Chondrocyte (in vitro differentiated cells): ENCODE data around the gene NFIA. TPM values are rescaled to one million over a fixed set of nuclear protein-coding genes. Genes with fewer than 3 reads are reported as not detected.

Experiments used
- DNase-seq: peaks from one replicate; pipeline ENCODE4 v3.0.0; 2021; ENCODE audit warnings: mixed read lengths, low spot score
- H3K27ac Mint-ChIP-seq: one replicate; pipeline ENCODE4 v1.8.0; 2021; ENCODE audit warnings: mild to moderate bottlenecking, moderate library complexity, mixed read lengths; ENCODE audit not compliant: unreplicated experiment
- H3K27me3 Mint-ChIP-seq: 2 replicates; pipeline ENCODE4 v1.8.0; 2021; ENCODE audit warnings: low read depth, mixed read lengths
- H3K36me3 Mint-ChIP-seq: 2 replicates; pipeline ENCODE4 v1.8.0; 2021; ENCODE audit warnings: low read depth, mixed read lengths
- H3K4me1 Mint-ChIP-seq: 2 replicates; pipeline ENCODE4 v1.8.0; 2021; ENCODE audit warnings: low read depth, mild to moderate bottlenecking, mixed read lengths
- H3K4me3 Mint-ChIP-seq: one replicate; pipeline ENCODE4 v1.8.0; 2021; ENCODE audit warnings: mild to moderate bottlenecking, moderate library complexity, mixed read lengths; ENCODE audit not compliant: unreplicated experiment
- H3K9me3 Mint-ChIP-seq: 2 replicates; pipeline ENCODE4 v1.8.0; 2021; ENCODE audit warnings: low read depth, mixed read lengths
- total RNA-seq: library from RNA; stranded (reverse); gene quantifications from 3 replicates; pipeline ENCODE4 v1.2.1, GENCODE V29; 2021
- TF ChIP-seq, protein P1 (sequence below): fragments of 200-600 bp; sonication (generic); IDR thresholded peaks from 2 replicates; pipeline ENCODE4 v1.5.0; 2021; ENCODE audit warnings: antibody characterized with exemption, mild to moderate bottlenecking, moderate library complexity

The NFIA gene
- total RNA-seq, 1 donor from 2014 or later: 43.0 TPM

DNA sequence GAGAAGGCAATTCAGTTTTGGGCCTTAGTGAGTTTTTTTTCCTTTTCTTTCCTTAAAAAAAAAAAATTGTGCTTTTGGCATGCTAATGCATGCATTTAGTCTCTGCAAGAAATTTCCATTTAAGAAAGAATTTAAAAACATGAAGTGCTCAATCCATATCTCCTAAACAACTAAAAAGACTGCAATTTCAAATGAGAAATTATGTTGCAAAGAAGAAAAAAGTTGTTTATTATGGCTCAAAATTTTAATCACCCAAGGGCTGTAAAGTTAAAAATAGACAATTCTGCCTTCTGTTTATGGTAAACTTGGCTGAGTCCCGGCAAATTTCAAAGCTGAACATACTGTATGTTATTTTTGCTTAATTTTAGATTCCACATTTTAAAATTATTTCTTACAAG, 59.7 kb downstream of the NFIA start:
- Mint-ChIP-seq H3K9me3 (no peaks in the 10 kb centered on the region), H3K4me3 (no peak overlapping the region), H3K4me1 (peaks cover 46% of the 10 kb centered on the region), H3K27ac (peak overlapping the region; percentile 84), H3K27me3 (no peaks in the 10 kb centered on the region), H3K36me3 (no peaks in the 10 kb centered on the region)
- no peak for DNase-seq
- TF ChIP-seq, protein P1, sequence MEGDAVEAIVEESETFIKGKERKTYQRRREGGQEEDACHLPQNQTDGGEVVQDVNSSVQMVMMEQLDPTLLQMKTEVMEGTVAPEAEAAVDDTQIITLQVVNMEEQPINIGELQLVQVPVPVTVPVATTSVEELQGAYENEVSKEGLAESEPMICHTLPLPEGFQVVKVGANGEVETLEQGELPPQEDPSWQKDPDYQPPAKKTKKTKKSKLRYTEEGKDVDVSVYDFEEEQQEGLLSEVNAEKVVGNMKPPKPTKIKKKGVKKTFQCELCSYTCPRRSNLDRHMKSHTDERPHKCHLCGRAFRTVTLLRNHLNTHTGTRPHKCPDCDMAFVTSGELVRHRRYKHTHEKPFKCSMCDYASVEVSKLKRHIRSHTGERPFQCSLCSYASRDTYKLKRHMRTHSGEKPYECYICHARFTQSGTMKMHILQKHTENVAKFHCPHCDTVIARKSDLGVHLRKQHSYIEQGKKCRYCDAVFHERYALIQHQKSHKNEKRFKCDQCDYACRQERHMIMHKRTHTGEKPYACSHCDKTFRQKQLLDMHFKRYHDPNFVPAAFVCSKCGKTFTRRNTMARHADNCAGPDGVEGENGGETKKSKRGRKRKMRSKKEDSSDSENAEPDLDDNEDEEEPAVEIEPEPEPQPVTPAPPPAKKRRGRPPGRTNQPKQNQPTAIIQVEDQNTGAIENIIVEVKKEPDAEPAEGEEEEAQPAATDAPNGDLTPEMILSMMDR: no peak

GRCh38 chr1:61142726-61143500, 60.6 kb downstream of the NFIA start:
- TF ChIP-seq, protein P1: no peak
- Mint-ChIP-seq H3K36me3 (no peaks in the 10 kb centered on the region), H3K27me3 (no peaks in the 10 kb centered on the region), H3K4me1 (peaks cover 46% of the 10 kb centered on the region), H3K27ac (no peak overlapping the region), H3K9me3 (no peaks in the 10 kb centered on the region), H3K4me3 (no peak overlapping the region)
- DNase-seq: no peak

DNA sequence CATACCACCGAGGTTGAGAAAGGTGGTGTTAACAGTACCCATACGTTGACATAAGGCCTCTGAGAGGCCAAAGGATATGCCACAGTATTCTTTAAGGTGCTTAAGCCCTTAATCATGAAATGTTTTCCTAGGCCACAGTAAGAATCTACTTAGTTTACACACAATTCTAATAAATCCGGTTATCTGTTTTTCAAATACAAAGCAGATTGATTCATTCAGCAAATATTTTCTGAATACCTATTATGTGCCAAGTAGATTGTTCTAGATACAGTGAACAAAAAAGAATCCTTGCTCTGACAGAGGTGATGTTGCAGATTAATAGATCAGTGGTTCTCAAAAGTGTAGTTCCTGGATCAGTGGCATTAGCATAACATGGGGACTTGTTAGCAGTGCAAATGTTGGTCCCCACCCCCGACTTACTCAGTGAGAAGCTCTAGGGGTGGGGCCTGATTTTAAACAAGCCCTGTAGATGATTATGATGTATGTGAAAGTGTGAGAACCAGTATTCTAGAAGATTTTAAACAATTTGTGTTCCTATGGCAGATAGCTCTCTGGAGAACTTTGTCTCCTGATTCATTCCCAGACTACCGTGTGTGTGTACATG, 61.6 kb downstream of the NFIA start:
- Mint-ChIP-seq H3K4me3 (no peak overlapping the region), H3K4me1 (peaks cover 51% of the 10 kb centered on the region), H3K9me3 (no peaks in the 10 kb centered on the region), H3K36me3 (peaks cover 2% of the 10 kb centered on the region), H3K27me3 (no peaks in the 10 kb centered on the region), H3K27ac (no peak overlapping the region)
- no peak for DNase-seq
- TF ChIP-seq, protein P1: no peak

DNA sequence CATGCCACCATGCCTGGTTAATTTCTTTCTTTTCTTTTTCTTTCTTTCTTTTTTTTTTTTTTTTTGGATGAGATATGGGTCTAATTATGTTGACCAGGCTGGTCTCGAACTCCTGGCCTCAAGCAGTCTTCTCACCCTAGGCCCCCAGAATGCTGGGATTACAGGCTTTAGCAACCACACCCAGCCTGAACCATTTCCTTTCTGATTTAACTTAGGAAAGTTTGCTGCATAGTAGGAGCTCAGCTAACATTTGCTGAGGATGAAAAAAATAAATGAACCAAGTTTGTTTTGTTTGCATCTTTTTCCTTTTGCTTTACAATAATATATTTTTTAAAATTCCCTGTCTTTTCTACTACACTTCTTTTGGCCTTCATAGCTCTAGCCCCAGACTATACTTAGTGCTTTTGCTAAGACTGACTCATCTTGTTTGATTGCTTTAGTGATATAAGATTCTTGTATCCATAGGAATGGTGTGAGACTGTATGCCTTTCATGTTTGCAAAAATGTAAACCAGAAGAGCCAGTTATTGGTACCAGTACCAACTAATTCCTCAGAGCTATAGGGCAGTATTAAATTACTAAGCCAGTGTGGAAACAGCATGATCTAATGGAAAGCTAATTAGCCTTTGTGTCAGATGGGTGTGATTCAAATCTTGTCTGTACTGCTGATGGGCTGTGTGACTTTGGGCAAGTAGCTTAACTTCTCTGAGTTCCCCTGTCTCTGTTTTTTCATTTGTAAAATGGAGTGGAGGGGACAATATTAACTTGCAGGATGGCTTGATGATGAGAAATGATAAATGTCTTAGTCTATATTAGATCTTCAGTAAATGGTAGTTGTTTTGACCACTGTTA, 66.9 kb downstream of the NFIA start:
- TF ChIP-seq, protein P1: no peak
- H3K27me3 Mint-ChIP-seq: no peaks in the 10 kb centered on the region
- peaks cover 2% of the 10 kb centered on the region for H3K36me3 Mint-ChIP-seq
- H3K27ac Mint-ChIP-seq: no peak overlapping the region
- peaks cover 41% of the 10 kb centered on the region for H3K4me1 Mint-ChIP-seq
- no peak for DNase-seq
- H3K4me3 Mint-ChIP-seq: no peak overlapping the region
- no peaks in the 10 kb centered on the region for H3K9me3 Mint-ChIP-seq

GRCh38 chr1:61151565-61151964, 69.2 kb downstream of the NFIA start:
- Mint-ChIP-seq H3K4me1 (peaks cover 46% of the 10 kb centered on the region), H3K9me3 (no peaks in the 10 kb centered on the region), H3K27ac (peak overlapping the region; percentile 6), H3K36me3 (peaks cover 3% of the 10 kb centered on the region), H3K4me3 (no peak overlapping the region), H3K27me3 (no peaks in the 10 kb centered on the region)
- TF ChIP-seq, protein P1: no peak
- DNase-seq: no peak
